AG04450 (cell line): ENCODE results near the gene PRPF18. TPM values are rescaled to one million over a fixed set of nuclear protein-coding genes. Genes with fewer than 3 reads are reported as not detected.

ENCODE experiments used
- CTCF ChIA-PET: fragments of 300-600, 350-600 bp; formaldehyde crosslinking; extraction: SDS; loops from one replicate; lab custom pipeline; 2022; ENCODE audit warnings: antibody characterized with exemption, inconsistent platforms; lab: Charles Lee
- POLR2A ChIA-PET: fragments of 350-600 bp; formaldehyde crosslinking; extraction: SDS; loops from one replicate; lab custom pipeline; 2021; ENCODE audit warnings: antibody characterized with exemption, inconsistent platforms; lab: Yijun Ruan, JAX
- DNase-seq: peaks from one replicate; pipeline ENCODE4 v3.0.0-alpha.2; 2011; ENCODE audit warnings: low read depth, low spot score
- H3K27ac ChIP-seq: one replicate; pipeline ENCODE4 v1.5.1; 2012; ENCODE audit warnings: low read depth, low read length, control low read depth
- H3K27me3 ChIP-seq: one replicate; pipeline ENCODE4 v1.6.0; 2012; ENCODE audit warnings: low read length; ENCODE audit not compliant: control insufficient read depth, insufficient read depth
- H3K4me3 ChIP-seq: 2 replicates; pipeline ENCODE4 v1.5.1; 2011; ENCODE audit warnings: mild to moderate bottlenecking, low read depth, low read length, control low read depth
- H3K9me3 ChIP-seq: 2 replicates; pipeline ENCODE4 v1.5.1; 2012; ENCODE audit warnings: low read length; ENCODE audit not compliant: control insufficient read depth, insufficient read depth
- polyA plus RNA-seq: library from polyadenylated mRNA; depleted of rRNA; stranded (reverse); fragments of >200 nt; gene quantifications from 2 replicates; pipeline ENCODE4 v1.2.3, GENCODE V29; 2011
- TF ChIP-seq, protein P1 (sequence below): IDR thresholded peaks from 2 replicates; pipeline ENCODE4 v1.5.1; 2011; ENCODE audit warnings: low read depth, low read length, control low read depth, inconsistent platforms

PRPF18 gene
- polyA plus RNA-seq, 1 experiment, result 25.4 TPM

DNA sequence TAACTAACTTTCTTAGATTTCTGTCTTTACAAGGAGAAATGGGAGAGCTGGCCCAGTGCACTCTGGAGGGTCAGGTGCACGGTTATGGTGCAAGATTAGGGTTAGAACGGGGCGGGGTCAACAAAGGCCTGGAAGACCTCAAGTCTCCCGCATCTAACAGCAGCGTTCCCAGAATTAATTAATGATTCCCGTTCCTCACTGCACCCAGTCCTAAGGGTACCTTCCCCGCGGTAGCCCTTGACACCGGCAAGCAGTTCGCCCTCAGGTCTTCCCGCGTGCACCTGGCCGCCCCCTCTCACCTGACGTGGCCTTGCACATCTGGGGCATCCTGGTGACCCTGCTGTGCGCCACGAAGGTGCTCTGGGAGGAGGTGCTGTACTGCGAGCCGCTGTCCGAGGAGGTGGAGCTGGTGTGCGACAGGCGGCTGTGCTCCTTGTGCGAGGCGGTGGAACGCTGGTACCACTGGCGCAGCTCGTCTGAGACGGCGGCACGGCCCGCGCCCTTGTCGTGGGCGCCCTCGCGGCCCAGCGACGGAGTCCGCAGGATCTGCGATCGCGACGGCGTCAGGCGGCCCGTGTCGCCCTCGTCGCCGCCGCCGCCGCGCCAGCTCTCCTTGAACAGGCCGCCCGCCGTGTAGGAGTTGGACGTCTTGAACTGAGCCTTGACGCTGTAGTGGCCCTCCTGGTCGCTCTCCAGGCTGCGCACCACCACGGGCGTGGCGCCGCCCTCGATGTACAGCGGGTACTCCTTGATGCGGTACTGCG lies 69.8 kb downstream of the PRPF18 start:
- Histone ChIP-seq H3K4me3 (no peak overlapping the region), H3K27me3 (no peaks in the 10 kb centered on the region), H3K27ac (no peak overlapping the region), H3K9me3 (no peaks in the 10 kb centered on the region)
- DNase-seq, result no peak
- CTCF ChIA-PET, result no interaction called here
- TF ChIP-seq, protein P1, sequence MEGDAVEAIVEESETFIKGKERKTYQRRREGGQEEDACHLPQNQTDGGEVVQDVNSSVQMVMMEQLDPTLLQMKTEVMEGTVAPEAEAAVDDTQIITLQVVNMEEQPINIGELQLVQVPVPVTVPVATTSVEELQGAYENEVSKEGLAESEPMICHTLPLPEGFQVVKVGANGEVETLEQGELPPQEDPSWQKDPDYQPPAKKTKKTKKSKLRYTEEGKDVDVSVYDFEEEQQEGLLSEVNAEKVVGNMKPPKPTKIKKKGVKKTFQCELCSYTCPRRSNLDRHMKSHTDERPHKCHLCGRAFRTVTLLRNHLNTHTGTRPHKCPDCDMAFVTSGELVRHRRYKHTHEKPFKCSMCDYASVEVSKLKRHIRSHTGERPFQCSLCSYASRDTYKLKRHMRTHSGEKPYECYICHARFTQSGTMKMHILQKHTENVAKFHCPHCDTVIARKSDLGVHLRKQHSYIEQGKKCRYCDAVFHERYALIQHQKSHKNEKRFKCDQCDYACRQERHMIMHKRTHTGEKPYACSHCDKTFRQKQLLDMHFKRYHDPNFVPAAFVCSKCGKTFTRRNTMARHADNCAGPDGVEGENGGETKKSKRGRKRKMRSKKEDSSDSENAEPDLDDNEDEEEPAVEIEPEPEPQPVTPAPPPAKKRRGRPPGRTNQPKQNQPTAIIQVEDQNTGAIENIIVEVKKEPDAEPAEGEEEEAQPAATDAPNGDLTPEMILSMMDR, result no peak
- POLR2A ChIA-PET, result no interaction called here

DNA sequence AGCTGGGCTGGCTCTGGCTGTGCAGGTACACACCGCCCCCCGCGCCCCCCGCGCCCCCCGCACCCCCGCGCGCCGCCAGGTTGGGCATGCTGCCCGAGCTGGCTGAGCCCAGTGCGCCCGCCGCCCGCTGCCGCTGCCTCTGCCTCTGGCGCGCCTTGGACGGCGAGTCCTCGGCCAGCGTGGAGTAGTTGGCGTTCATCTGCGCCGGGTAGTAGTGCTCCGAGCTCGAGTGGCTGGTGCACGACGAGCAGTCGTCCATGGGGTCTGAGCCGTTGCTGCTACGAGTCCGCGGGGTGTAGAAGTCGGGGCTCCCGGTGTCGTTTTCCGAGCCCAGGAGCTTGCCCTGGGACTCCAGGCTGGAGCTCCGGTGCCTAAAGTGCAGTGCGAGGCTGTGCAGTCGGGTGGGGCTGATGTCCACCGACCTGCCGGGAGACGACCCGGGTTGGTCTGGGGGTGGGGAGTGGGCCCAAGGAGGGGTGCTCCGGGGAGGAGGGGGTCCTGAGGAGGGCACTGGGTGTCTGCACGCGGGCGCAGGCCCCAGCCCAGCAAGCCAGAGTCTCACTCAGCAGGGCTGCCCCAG lies 70.4 kb downstream of the PRPF18 start:
- ChIA-PET POLR2A (interaction anchor here (0.7 kb wide), 1 partner anchor 304 kb away, joined by 13 read pairs; no protein-coding TSS in a partner anchor), CTCF (interaction anchor here (0.6 to 0.7 kb wide), 2 partner anchors 22 to 499 kb away, joined by 3 to 8 read pairs; no protein-coding TSS in a partner anchor)

DNA sequence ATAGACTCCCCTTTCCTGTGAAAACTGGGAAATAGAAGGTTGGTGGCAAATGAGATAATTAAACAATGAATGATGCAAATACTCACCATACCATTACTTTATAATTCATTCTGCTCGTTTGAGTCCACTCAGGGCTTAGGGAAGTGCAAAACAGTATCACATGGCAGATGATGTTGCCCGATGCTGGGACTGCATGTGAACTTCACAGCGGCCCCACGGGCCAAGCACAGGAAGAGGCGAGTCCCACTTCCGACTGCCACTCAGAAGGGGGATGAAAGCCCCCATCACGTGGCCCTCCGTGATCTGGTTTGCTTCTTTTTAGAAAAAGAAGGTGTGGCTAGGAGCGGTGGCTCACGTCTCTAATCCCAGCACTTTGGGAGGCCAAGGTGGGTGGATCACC lies 71.5 kb downstream of the PRPF18 start:
- no peak overlapping the region for H3K4me3 ChIP-seq
- TF ChIP-seq, protein P1, result no peak
- no peaks in the 10 kb centered on the region for H3K27me3 ChIP-seq
- H3K27ac ChIP-seq, result no peak overlapping the region
- DNase-seq, result no peak
- CTCF ChIA-PET, result no interaction called here
- POLR2A ChIA-PET, result no interaction called here
- H3K9me3 ChIP-seq, result no peaks in the 10 kb centered on the region

More for the DNA sequence above, 70.4 kb downstream of the PRPF18 start:
- DNase-seq, result no peak
- Histone ChIP-seq H3K9me3 (no peaks in the 10 kb centered on the region), H3K27ac (no peak overlapping the region), H3K27me3 (no peaks in the 10 kb centered on the region), H3K4me3 (no peak overlapping the region)
- TF ChIP-seq, protein P1, result no peak

DNA sequence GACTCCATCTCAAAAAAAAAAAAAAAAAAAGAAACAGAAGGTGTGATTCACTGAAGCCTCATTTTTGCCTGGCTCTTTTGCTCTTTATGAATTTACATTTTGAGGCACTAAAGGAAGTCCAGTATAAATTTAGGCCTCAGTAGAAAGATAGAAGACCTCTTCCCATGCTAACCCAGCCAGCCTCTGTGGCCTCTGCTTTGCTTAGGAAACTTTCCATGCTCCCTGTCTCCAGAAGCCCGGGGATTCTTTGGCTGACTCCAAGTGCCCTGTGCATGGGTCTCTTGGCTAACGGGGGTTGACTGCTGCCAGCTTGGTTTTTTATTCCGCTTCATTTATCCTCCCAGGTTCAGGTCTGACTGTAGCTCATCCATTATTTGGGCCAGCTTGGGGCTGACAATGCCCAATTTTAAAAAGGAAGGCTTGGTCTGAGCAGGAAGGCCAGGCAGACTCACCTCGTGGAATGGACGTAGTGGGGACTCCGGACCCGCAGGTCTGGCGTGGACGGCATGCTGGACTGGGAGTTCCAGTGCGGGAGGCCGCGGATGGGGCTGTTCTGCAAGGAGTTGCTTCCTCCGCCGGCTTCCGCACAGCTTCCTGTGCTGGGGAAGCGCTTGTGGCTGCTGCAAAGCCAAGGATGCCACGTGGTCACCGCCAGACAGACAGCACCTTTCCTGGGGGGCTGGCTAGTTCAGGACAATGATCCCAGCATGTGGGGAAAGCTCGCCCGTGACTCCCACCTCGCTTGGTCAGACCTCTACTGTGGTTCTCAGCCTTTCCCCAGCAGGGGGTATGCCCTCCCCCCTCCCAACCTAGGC lies 72.3 kb downstream of the PRPF18 start:
- no peaks in the 10 kb centered on the region for H3K27me3 ChIP-seq
- H3K27ac ChIP-seq, result no peak overlapping the region
- H3K4me3 ChIP-seq, result no peak overlapping the region
- no peaks in the 10 kb centered on the region for H3K9me3 ChIP-seq
- TF ChIP-seq, protein P1, result no peak
- CTCF ChIA-PET, result interaction anchor here (0.5 to 2.6 kb wide), 28 partner anchors 9 to 433 kb away, joined by 3 to 19 read pairs (median 4); no protein-coding TSS in a partner anchor
- POLR2A ChIA-PET, result interaction anchor here (0.5 to 0.7 kb wide), 3 partner anchors 21 to 223 kb away, joined by 3 to 7 read pairs (median 5); no protein-coding TSS in a partner anchor
- no peak for DNase-seq
